HEK293T (cell line): ENCODE results near the gene AP5S1.

ENCODE experiments used
- ELF4 ChIP-seq: fragments of 450-650 bp; IDR thresholded peaks from 2 replicates; pipeline ENCODE4 v1.6.1; 2017; ENCODE audit warnings: antibody characterized with exemption
- FOXM1 ChIP-seq: fragments of 450-650 bp; IDR thresholded peaks from 2 replicates; pipeline ENCODE4 v1.6.1; 2017; ENCODE audit warnings: mild to moderate bottlenecking, borderline replicate concordance

DNA sequence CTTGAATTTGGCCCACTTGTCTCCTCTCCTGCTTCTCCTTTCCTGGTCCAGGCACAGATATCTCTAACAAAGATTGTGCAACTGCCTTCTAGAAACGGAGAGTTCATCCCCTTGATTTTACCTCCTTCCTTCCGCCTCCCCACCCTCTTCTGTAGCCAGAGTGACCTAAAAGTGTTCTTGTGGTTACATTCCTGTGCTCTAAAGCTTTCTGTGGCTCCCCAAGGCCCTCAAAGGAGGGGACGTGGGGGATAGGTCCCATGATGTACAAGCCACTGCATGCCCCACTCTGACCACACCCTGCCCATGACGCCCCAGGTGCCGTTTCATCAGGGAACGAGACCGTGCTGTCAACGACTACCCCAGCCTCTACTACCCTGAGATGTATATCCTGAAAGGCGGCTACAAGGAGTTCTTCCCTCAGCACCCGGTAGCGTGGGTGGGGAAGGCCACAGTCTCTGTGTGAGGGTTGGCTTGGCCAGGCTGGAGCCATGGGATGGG, 16.0 kb upstream of the AP5S1 start:
- TF ChIP-seq FOXM1 (no peak), ELF4 (no peak)
